GM19467 (cell line): ENCODE results near the gene PTPRN2.
"Not testable (repeated sequence)": the region's sequence is repeated elsewhere in the genome, so short reads cannot be mapped to it uniquely, and the experiment has no call there.

ENCODE experiments used
- ATAC-seq: cut with Tn5 transposase; IDR thresholded peaks from one replicate; pipeline ENCODE4 v1.9.1; 2021; ENCODE audit warnings: mild to moderate bottlenecking, moderate library complexity; ENCODE audit not compliant: unreplicated experiment

The PTPRN2 gene

DNA sequence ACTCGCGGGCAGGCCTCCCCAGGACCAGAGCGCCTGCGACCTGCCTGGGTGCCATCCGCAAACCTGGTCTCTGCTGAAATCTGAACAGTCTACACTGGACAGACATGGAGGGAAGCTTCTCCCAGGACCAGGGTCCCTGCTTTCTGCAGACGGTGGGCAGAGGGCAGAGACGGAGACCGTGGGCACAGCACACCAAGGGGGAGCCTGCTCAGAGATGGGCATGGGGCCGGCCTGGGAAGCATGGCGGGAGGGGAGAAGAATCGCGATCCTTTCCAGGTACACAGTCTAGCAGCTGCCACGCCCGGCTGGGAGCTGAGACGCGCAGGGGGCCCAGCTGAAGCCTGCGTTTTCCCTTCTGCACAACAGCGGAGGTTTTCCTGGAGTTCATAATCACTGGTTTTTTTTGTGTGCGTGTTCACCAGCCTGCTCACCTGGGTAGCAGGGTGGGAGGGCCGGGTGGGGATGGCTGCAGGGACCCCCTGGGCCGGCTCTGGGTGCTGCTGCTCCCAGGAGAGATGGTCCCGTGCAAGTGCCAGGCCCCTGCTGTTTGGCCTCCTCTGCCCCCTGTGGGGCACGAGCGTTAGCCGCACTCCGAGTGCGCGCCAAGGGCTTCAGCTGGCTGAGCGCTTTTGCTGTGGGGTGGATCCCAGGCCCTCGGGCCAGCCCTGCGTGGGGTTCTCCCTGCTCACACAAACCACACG lies 802.0 kb downstream of the PTPRN2 start:
- ATAC-seq, result no peak

DNA sequence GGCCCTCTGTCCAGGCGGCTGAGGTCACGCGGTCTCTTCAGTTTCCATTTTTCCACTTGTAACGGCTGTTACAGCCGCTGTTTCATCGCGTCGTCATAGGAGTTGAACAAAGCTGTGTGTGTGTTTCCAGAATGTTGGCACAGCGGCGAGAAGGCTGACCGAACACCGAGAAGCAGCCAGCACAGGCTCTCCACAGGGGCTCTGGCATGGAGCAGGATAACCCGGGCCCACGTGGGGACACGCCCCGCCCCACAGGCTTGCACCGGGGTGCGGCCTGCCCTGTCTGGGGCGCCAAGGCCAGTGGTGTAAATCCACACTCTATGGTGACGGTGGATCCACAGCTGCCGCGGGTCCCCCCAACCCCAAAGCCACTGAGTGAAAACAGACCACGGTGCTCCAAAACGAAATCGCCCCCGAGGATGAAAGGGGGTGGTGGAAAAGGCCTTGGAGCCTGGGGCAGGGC lies 802.6 kb downstream of the PTPRN2 start:
- no peak for ATAC-seq

- no peak for ATAC-seq
Measured at GRCh38 chr7:157784041-157784835, 803.4 kb downstream of the PTPRN2 start.

GRCh38 chr7:157782041-157782440 lies 805.6 kb downstream of the PTPRN2 start:
- ATAC-seq, result no peak

GRCh38 chr7:157780721-157781120 lies 806.9 kb downstream of the PTPRN2 start:
- ATAC-seq, result no peak

DNA sequence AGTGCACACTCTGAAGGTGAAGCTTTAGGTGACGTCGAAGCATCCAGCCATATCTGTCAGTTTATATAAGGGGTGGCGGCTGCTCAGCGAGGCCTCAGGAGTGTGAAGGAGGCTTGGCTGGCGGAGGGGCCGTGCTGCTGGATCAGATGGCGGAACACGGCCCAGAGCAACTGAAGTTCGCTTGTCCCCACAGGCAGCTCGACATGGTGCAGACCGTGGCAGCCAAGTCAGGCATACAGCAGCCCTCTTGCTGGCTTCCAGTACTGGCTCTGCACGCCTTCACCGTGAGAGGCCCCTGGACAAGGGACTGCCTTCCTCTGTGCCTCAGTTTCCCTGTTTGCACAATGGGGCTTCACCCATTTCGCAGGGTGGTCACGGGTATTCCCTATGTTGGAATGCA lies 807.3 kb downstream of the PTPRN2 start:
- no peak for ATAC-seq

GRCh38 chr7:157779206-157779605 lies 808.4 kb downstream of the PTPRN2 start:
- no peak for ATAC-seq

GRCh38 chr7:157777194-157777762 lies 810.3 kb downstream of the PTPRN2 start:
- ATAC-seq, result not testable (repeated sequence)

DNA sequence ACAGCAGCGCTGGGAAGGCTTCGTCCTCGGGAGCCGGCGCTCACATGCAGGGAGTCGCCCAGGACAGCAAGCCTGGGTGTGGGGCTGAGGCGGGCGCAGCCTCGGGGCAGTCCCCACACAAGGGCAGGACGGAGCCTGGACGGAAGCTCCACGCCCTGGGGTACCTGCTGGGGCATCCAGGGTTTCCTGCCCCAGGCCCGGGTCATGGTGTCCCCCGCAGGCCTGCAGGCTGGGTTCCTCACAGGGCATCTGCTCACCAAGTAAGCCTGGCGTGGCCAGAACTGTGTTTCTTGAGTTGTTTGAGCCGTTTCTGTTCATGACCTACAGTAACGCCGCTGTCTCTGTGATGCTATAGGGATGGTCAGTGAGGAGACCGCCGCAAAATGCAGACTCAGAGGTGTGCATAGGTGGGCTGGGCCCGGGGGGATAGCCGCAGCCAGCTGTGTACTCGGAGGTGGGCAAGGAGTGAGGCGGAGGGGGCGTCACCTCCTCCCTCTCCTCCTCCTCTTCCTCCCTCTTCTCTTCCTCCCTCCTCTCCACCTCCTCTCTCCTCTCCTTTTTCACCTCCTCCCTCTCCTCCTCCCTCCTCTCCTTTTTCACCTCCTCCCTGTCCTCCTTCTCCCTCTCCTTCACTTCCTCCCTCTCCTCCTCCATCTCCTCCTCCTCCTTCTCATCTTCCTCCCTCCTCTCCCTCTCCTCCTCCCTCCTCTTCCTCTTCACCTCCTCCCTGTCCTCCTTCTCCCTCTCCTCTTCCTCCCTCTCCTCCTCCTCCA lies 811.9 kb downstream of the PTPRN2 start:
- ATAC-seq, result no peak

- no peak for ATAC-seq
Measured at GRCh38 chr7:157775021-157775559, 812.5 kb downstream of the PTPRN2 start.

- no peak for ATAC-seq
Measured at GRCh38 chr7:157774495-157774894, 813.1 kb downstream of the PTPRN2 start.

- ATAC-seq, result no peak
Measured at GRCh38 chr7:157773361-157773760, 814.3 kb downstream of the PTPRN2 start.

- no peak for ATAC-seq
Measured at GRCh38 chr7:157772486-157773130, 815.0 kb downstream of the PTPRN2 start.

- no peak for ATAC-seq
Measured at GRCh38 chr7:157771689-157772088, 815.9 kb downstream of the PTPRN2 start.

GRCh38 chr7:157770716-157771320 lies 816.8 kb downstream of the PTPRN2 start:
- no peak for ATAC-seq

DNA sequence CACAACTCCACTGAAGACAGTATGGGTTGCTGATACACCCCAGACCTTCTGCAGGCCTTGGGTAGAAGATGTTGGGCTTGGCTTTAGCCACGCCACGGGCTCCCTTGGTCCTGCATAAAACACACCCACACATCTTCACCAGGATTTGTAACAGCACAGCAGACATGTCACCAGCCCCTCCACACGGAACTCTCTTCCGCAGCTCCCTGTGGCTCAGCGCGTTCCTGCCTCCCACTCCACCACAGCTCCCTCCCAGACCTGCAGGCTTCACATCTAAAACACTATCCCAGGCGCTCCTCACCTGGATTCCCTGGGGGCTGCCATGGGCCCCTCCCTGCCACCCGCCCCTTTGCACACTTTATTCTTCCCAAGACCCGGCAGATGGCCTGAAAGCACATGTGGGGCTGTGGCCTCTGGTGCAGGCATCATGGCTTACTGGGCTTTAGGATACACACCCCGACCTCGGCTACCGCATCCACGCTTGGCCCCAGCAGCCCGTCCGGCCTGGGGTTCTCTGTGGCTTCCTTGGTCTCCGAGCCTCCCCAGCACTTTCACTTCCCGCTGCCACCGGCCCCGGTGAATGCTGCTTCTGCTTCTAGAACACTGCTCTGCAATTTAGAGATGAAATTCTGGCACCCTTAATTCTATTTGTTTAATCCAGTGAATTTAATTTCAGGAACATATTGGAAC lies 818.0 kb downstream of the PTPRN2 start:
- ATAC-seq, result no peak

- ATAC-seq, result no peak
Measured at GRCh38 chr7:157769086-157769485, 818.5 kb downstream of the PTPRN2 start.

GRCh38 chr7:157768198-157768597 lies 819.4 kb downstream of the PTPRN2 start:
- no peak for ATAC-seq

GRCh38 chr7:157767506-157768197 lies 820.0 kb downstream of the PTPRN2 start:
- no peak for ATAC-seq
